Liver (tissue), 9 donors: Measurements from ENCODE around the gene DNAJB13. TPM values are rescaled to one million over a fixed set of nuclear protein-coding genes. Genes with fewer than 3 reads are reported as not detected.

Experiments used
- DNase-seq: peaks from one replicate; pipeline ENCODE4 v3.0.0-alpha.2; 2017; ENCODE audit warnings: low spot score
- H3K27ac ChIP-seq, 2 donors: one replicate each; pipeline ENCODE4 v1.7.0; 2013; ENCODE audit warnings: inconsistent platforms in 2 of 2, low read length in 2 of 2, control low read depth in 1 of 2, low read depth in 1 of 2, mild to moderate bottlenecking in 1 of 2
- H3K27me3 ChIP-seq, 4 donors: one replicate each; pipeline versions ENCODE4 v1.6.1 to v1.7.0; 2013; ENCODE audit warnings: low read length in 3 of 4, inconsistent platforms in 1 of 4, mild to moderate bottlenecking in 1 of 4, moderate library complexity in 1 of 4; ENCODE audit not compliant: control insufficient read depth in 4 of 4, insufficient read depth in 4 of 4
- H3K36me3 ChIP-seq, 4 donors: one replicate each; pipeline versions ENCODE4 v1.6.1 to v1.7.0; 2013; ENCODE audit warnings: low read length in 3 of 4, mild to moderate bottlenecking in 3 of 4, low read depth in 1 of 4, moderate library complexity in 1 of 4; ENCODE audit not compliant: control insufficient read depth in 4 of 4, insufficient read depth in 3 of 4
- H3K4me1 ChIP-seq, 4 donors: one replicate each; pipeline versions ENCODE4 v1.6.1 to v1.7.0; 2013; ENCODE audit warnings: low read length in 3 of 4, mild to moderate bottlenecking in 3 of 4, moderate library complexity in 1 of 4; ENCODE audit not compliant: control insufficient read depth in 4 of 4, insufficient read depth in 4 of 4
- H3K4me3 ChIP-seq, 3 donors: one replicate each; pipeline versions ENCODE4 v1.6.1 to v1.7.0; 2013; ENCODE audit warnings: low read length in 3 of 3, control low read depth in 1 of 3, low read depth in 1 of 3, mild to moderate bottlenecking in 1 of 3
- H3K9ac ChIP-seq, 2 donors: one replicate each; pipeline ENCODE4 v1.7.0; 2013; ENCODE audit warnings: low read length in 2 of 2, mild to moderate bottlenecking in 2 of 2, moderate library complexity in 2 of 2, control low read depth in 1 of 2, low read depth in 1 of 2
- H3K9me3 ChIP-seq, 4 donors: one replicate each; pipeline versions ENCODE4 v1.6.1 to v1.7.0; 2013; ENCODE audit warnings: low read length in 3 of 4; ENCODE audit not compliant: control insufficient read depth in 4 of 4
- EGR1 ChIP-seq, 2 donors: IDR thresholded peaks; 2 replicates each; pipeline ENCODE4 v1.6.1; 2016 to 2018; ENCODE audit warnings: antibody characterized with exemption in 2 of 2, low read depth in 2 of 2
- FOXA1 ChIP-seq: IDR thresholded peaks from 2 replicates; pipeline ENCODE4 v1.6.1; 2016; ENCODE audit warnings: antibody characterized with exemption
- FOXA2 ChIP-seq: IDR thresholded peaks from 2 replicates; pipeline ENCODE4 v1.6.1; 2016; ENCODE audit warnings: antibody characterized with exemption
- GABPA ChIP-seq, 2 donors: IDR thresholded peaks in 1 of 2; conservative IDR thresholded peaks in 1 of 2; 2 replicates each; pipeline ENCODE4 v1.6.1; 2016; ENCODE audit warnings: antibody characterized with exemption in 2 of 2, mild to moderate bottlenecking in 1 of 2, moderate library complexity in 1 of 2
- HNF4A ChIP-seq, 2 donors: conservative IDR thresholded peaks; 2 replicates each; pipeline ENCODE4 v1.6.1; 2016; ENCODE audit warnings: antibody characterized with exemption in 2 of 2, mild to moderate bottlenecking in 2 of 2
- HNF4G ChIP-seq: IDR thresholded peaks from 2 replicates; pipeline ENCODE4 v1.6.1; 2016; ENCODE audit warnings: antibody characterized with exemption
- JUND ChIP-seq, 2 donors: IDR thresholded peaks; 2 replicates each; pipeline ENCODE4 v1.6.1; 2016; ENCODE audit warnings: antibody characterized with exemption in 2 of 2
- NR2F2 ChIP-seq: IDR thresholded peaks from 2 replicates; pipeline ENCODE4 v1.6.1; 2016; ENCODE audit warnings: antibody characterized with exemption
- RAD21 ChIP-seq, 2 donors: IDR thresholded peaks; 2 replicates each; pipeline ENCODE4 v1.6.1; 2016; ENCODE audit warnings: antibody characterized with exemption in 2 of 2, mild to moderate bottlenecking in 2 of 2
- RXRA ChIP-seq, 2 donors: IDR thresholded peaks; 2 replicates each; pipeline ENCODE4 v1.6.1; 2017 to 2018; ENCODE audit warnings: antibody characterized with exemption in 2 of 2, mild to moderate bottlenecking in 1 of 2
- SP1 ChIP-seq: IDR thresholded peaks from 2 replicates; pipeline ENCODE4 v1.6.1; 2018; ENCODE audit warnings: antibody characterized with exemption, mild to moderate bottlenecking
- TAF1 ChIP-seq: conservative IDR thresholded peaks from 2 replicates; pipeline ENCODE4 v1.6.1; 2016; ENCODE audit warnings: antibody characterized with exemption, mild to moderate bottlenecking
- YY1 ChIP-seq: IDR thresholded peaks from 2 replicates; pipeline ENCODE4 v1.6.1; 2016; ENCODE audit warnings: antibody characterized with exemption, mild to moderate bottlenecking
- WGBS: extraction: QIAGEN DNeasy Blood & Tissue Kit; methylation state at CpG from one replicate; pipeline ENCODE4 v1.1.7; 2013; 5-methylcytosine and 5-hydroxymethylcytosine counted together
- polyA plus RNA-seq, 2 donors: library from polyadenylated mRNA; stranded (reverse) in 1 of 2; unstranded in 1 of 2; fragments of 200-250 nt in 1 of 2; fragments of >200 nt in 1 of 2; fragmentation: Nextera tagmentation in 1 of 2; extraction: Ambion mirVana in 1 of 2; gene quantifications; one replicate each; pipeline versions ENCODE4 v1.2.1 to v1.2.3, GENCODE V29; 2013 to 2015
- total RNA-seq, 2 donors: library from RNA; depleted of rRNA; stranded (reverse); fragments of >200 nt; gene quantifications; one replicate each; pipeline ENCODE4 v1.2.3, GENCODE V29; 2014
- TF ChIP-seq, protein P1 (sequence below): IDR thresholded peaks from 2 replicates; pipeline ENCODE4 v1.6.1; 2016; ENCODE audit warnings: antibody characterized with exemption
- TF ChIP-seq, protein P2 (sequence below): IDR thresholded peaks from 2 replicates; pipeline ENCODE4 v1.6.1; 2016; ENCODE audit warnings: antibody characterized with exemption
- TF ChIP-seq, protein P3 (sequence below): fragments of 150-350 bp; IDR thresholded peaks from 2 replicates; pipeline ENCODE4 v1.5.1; 2017; ENCODE audit warnings: improper control_type of control experiment, low read depth, low read length; ENCODE audit not compliant: missing input control
- TF ChIP-seq, protein P4 (sequence below): IDR thresholded peaks from 2 replicates; pipeline ENCODE4 v1.6.1; 2016; ENCODE audit warnings: antibody characterized with exemption
- TF ChIP-seq, protein P5 (sequence below): IDR thresholded peaks from 2 replicates; pipeline ENCODE4 v1.6.1; 2016; ENCODE audit warnings: antibody characterized with exemption, mild to moderate bottlenecking
- donor health status: healthy.
- donor health status: healthy.
- donor health status: healthy.
- donor health status: healthy.
- donor health status: healthy.

Gene DNAJB13
- total and polyA plus RNA-seq, 4 donors, result 0.08 TPM; not detected in 3

DNA sequence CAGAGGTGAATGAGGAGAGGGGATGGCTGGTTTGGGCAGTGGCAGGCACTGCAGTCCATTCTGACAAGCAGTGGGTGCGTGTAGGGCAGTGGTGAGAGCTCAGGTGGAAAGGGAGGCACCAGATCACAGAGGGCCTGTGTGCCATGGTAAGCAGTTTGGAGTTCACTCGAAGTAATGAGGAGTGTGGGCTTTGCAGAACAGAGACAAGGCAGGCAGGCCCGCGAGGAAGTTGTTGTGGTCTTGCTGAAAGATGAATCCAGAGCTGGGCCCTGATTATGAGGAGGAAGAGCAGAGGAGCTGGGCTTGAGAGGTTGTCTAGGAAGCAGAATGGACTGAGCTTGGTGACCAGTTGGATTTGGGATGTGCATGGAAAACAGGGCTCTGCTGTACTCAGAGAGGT, 1.6 kb upstream of the DNAJB13 start:
- H3K4me3 ChIP-seq, result no peak overlapping the region

DNA sequence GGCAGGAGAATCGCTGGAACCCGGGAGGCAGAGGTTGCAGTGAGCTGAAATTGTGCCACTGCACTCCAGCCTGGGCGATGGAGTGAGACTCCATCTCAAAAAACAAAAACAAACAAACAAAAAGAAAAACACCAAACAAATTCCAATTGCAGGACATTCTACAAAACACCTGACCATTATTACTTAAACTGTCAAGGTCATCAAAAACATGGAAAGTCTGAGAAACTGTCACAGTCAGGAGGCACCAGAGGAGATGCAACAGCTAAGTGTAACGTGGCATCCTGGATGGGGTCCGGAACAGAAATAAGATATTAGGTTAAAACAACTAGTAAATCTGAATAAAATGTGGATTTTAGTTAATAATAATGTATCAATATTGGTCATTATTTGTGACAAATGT, 914 bp upstream of the DNAJB13 start:
- H3K27ac ChIP-seq, result no peak overlapping the region
- H3K9me3 ChIP-seq, result no peaks in the 10 kb centered on the region
- WGBS, result 85% methylated on average over 5 of the region's 5 CpGs

More for the DNA sequence above, 1.6 kb upstream of the DNAJB13 start:
- 84% methylated on average over 4 of the region's 4 CpGs for WGBS
- H3K36me3 ChIP-seq, result no peaks in the 10 kb centered on the region
- TF ChIP-seq HNF4G (no peak), EGR1 (IDR thresholded peaks at IDR 0.05; ENCODE audit: low read depth in 2 of 2) (no peak), JUND (IDR thresholded peaks at IDR 0.05) (no peak), FOXA1 (no peak), FOXA2 (no peak), TAF1 (no peak), SP1 (no peak), HNF4A (conservative IDR thresholded peaks at IDR 0.05) (no peak), RAD21 (IDR thresholded peaks at IDR 0.05) (no peak)
- TF ChIP-seq, protein P1, sequence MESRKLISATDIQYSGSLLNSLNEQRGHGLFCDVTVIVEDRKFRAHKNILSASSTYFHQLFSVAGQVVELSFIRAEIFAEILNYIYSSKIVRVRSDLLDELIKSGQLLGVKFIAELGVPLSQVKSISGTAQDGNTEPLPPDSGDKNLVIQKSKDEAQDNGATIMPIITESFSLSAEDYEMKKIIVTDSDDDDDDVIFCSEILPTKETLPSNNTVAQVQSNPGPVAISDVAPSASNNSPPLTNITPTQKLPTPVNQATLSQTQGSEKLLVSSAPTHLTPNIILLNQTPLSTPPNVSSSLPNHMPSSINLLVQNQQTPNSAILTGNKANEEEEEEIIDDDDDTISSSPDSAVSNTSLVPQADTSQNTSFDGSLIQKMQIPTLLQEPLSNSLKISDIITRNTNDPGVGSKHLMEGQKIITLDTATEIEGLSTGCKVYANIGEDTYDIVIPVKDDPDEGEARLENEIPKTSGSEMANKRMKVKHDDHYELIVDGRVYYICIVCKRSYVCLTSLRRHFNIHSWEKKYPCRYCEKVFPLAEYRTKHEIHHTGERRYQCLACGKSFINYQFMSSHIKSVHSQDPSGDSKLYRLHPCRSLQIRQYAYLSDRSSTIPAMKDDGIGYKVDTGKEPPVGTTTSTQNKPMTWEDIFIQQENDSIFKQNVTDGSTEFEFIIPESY, result no peak
- TF ChIP-seq, protein P2, sequence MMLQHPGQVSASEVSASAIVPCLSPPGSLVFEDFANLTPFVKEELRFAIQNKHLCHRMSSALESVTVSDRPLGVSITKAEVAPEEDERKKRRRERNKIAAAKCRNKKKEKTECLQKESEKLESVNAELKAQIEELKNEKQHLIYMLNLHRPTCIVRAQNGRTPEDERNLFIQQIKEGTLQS, result no peak
- H3K9ac ChIP-seq, result no peak overlapping the region
- no peaks in the 10 kb centered on the region for H3K4me1 ChIP-seq
- H3K27me3 ChIP-seq, result no peaks in the 10 kb centered on the region
- DNase-seq, result no peak
- H3K27ac ChIP-seq, result no peak overlapping the region
- H3K9me3 ChIP-seq, result no peaks in the 10 kb centered on the region

More for the DNA sequence above, 914 bp upstream of the DNAJB13 start:
- no peak for DNase-seq
- TF ChIP-seq SP1, result no peak
- TF ChIP-seq GABPA (IDR thresholded peaks at IDR 0.05 in 1 of 2, conservative IDR thresholded peaks at IDR 0.05 in 1 of 2), result no peak
- TF ChIP-seq FOXA1, result no peak
- no peak for TF ChIP-seq RXRA (IDR thresholded peaks at IDR 0.05)
- no peak for TF ChIP-seq JUND (IDR thresholded peaks at IDR 0.05)
- TF ChIP-seq HNF4A (conservative IDR thresholded peaks at IDR 0.05), result no peak
- TF ChIP-seq, protein P1, result no peak
- TF ChIP-seq TAF1, result no peak
- TF ChIP-seq RAD21 (IDR thresholded peaks at IDR 0.05), result no peak
- TF ChIP-seq, protein P2, result no peak
- TF ChIP-seq FOXA2, result no peak
- no peak for TF ChIP-seq YY1
- TF ChIP-seq EGR1 (IDR thresholded peaks at IDR 0.05; ENCODE audit: low read depth in 2 of 2), result no peak
- TF ChIP-seq, protein P3, sequence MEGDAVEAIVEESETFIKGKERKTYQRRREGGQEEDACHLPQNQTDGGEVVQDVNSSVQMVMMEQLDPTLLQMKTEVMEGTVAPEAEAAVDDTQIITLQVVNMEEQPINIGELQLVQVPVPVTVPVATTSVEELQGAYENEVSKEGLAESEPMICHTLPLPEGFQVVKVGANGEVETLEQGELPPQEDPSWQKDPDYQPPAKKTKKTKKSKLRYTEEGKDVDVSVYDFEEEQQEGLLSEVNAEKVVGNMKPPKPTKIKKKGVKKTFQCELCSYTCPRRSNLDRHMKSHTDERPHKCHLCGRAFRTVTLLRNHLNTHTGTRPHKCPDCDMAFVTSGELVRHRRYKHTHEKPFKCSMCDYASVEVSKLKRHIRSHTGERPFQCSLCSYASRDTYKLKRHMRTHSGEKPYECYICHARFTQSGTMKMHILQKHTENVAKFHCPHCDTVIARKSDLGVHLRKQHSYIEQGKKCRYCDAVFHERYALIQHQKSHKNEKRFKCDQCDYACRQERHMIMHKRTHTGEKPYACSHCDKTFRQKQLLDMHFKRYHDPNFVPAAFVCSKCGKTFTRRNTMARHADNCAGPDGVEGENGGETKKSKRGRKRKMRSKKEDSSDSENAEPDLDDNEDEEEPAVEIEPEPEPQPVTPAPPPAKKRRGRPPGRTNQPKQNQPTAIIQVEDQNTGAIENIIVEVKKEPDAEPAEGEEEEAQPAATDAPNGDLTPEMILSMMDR, result no peak
- TF ChIP-seq, protein P4, sequence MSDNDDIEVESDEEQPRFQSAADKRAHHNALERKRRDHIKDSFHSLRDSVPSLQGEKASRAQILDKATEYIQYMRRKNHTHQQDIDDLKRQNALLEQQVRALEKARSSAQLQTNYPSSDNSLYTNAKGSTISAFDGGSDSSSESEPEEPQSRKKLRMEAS, result no peak
- TF ChIP-seq HNF4G, result no peak
- TF ChIP-seq NR2F2, result no peak
- TF ChIP-seq, protein P5, sequence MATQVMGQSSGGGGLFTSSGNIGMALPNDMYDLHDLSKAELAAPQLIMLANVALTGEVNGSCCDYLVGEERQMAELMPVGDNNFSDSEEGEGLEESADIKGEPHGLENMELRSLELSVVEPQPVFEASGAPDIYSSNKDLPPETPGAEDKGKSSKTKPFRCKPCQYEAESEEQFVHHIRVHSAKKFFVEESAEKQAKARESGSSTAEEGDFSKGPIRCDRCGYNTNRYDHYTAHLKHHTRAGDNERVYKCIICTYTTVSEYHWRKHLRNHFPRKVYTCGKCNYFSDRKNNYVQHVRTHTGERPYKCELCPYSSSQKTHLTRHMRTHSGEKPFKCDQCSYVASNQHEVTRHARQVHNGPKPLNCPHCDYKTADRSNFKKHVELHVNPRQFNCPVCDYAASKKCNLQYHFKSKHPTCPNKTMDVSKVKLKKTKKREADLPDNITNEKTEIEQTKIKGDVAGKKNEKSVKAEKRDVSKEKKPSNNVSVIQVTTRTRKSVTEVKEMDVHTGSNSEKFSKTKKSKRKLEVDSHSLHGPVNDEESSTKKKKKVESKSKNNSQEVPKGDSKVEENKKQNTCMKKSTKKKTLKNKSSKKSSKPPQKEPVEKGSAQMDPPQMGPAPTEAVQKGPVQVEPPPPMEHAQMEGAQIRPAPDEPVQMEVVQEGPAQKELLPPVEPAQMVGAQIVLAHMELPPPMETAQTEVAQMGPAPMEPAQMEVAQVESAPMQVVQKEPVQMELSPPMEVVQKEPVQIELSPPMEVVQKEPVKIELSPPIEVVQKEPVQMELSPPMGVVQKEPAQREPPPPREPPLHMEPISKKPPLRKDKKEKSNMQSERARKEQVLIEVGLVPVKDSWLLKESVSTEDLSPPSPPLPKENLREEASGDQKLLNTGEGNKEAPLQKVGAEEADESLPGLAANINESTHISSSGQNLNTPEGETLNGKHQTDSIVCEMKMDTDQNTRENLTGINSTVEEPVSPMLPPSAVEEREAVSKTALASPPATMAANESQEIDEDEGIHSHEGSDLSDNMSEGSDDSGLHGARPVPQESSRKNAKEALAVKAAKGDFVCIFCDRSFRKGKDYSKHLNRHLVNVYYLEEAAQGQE, result no peak
- Histone ChIP-seq H3K4me1 (no peaks in the 10 kb centered on the region), H3K36me3 (no peaks in the 10 kb centered on the region), H3K27me3 (no peaks in the 10 kb centered on the region), H3K4me3 (no peak overlapping the region), H3K9ac (no peak overlapping the region)
